ENCODE measurements around the gene EML1. TPM values are rescaled to one million over a fixed set of nuclear protein-coding genes. Genes with fewer than 3 reads are reported as not detected.

The EML1 gene
- total and polyA plus RNA-seq, 2 of the 13 experiments (the other 11 are each of a cell fraction or from before 2014, with no cell fraction given) = 0.59 to 1.7 TPM

GRCh38 chr14:99748529-99748928 lies 44.7 kb upstream of the EML1 start:
- in situ Hi-C loops (cut with HindIII; ENCODE audit: extremely low pct_ligation_motif_present, low pct_unique_long_range_greater_than_20kb) (no loop called here), intact Hi-C loops (cut with micrococcal nuclease; ENCODE audit: unreplicated experiment) (no loop called here)
- ATAC-seq (no peak), DNase-seq (ENCODE audit: low spot score) (no peak), FAIRE-seq (no peak)
- no peaks in the 10 kb centered on the region for H3K79me2 ChIP-seq (ENCODE audit: insufficient read depth, low read length)
- no peak overlapping the region for H3K27ac ChIP-seq (ENCODE audit: extremely low read length, insufficient read depth, low read length)
- no peak overlapping the region for H2AFZ ChIP-seq (ENCODE audit: low read length)
- no peak overlapping the region for H3K4me3 ChIP-seq (replicated peaks in 1 of 3; ENCODE audit: insufficient read depth in 1 of 3, low read depth in 2 of 3, low read length in 3 of 3)
- H3K4me1 ChIP-seq (ENCODE audit: insufficient read depth, low read length) = peaks cover 6% of the 10 kb centered on the region; the same call in 1 of the 2 replicates
- no peaks in the 10 kb centered on the region for H3K36me3 ChIP-seq (replicated peaks in 1 of 2; ENCODE audit: control insufficient read depth in 1 of 2, insufficient read depth in 2 of 2, low read length in 2 of 2)
- no peaks in the 10 kb centered on the region for H3K9me3 ChIP-seq (ENCODE audit: low read length)
- no TSS peak for BruUV-seq (replicated peaks)
- no peak overlapping the region for H3K4me2 ChIP-seq (ENCODE audit: low read depth, low read length)
- H4K20me1 ChIP-seq (ENCODE audit: insufficient read depth, low read length) = no peaks in the 10 kb centered on the region
- no peak overlapping the region for H3K9ac ChIP-seq (ENCODE audit: insufficient read depth, low read depth, low read length)
- WGBS (ENCODE audit: low lambda C conversion rate) = 56% methylated on average over 9 of the region's 9 CpGs
- CTCF ChIA-PET (ENCODE audit: low intra/inter-chr PET ratio, low total read pairs) = no interaction called here
- H3K27me3 ChIP-seq (ENCODE audit: control insufficient read depth in 1 of 2, insufficient read depth in 2 of 2, low read length in 2 of 2) = peaks cover 5 to 58% of the 10 kb centered on the region in 2 experiments; a peak in 4 of 5 replicates
- POLR2A ChIA-PET = no interaction called here
- no peak for TF ChIP-seq ZNF546 (CRISPR knock-in tag; conservative IDR thresholded peaks at IDR 0.05)
- TF ChIP-seq ZNF770 (CRISPR knock-in tag; IDR thresholded peaks at IDR 0.05) = no peak
- TF ChIP-seq KDM5B (CRISPR knock-in tag; IDR thresholded peaks at IDR 0.05; ENCODE audit: borderline replicate concordance) = no peak
- no peak for TF ChIP-seq REXO4 (CRISPR knock-in tag; IDR thresholded peaks at IDR 0.05; ENCODE audit: borderline replicate concordance)
- TF ChIP-seq CBFB (CRISPR knock-in tag; IDR thresholded peaks at IDR 0.05) = no peak
- TF ChIP-seq SNAPC5 (CRISPR knock-in tag; IDR thresholded peaks at IDR 0.05; ENCODE audit: borderline replicate concordance) = no peak
- TF ChIP-seq HMGXB4 (CRISPR knock-in tag; IDR thresholded peaks at IDR 0.05; ENCODE audit: borderline replicate concordance in 1 of 2, low read depth in 1 of 2) = no peak
- TF ChIP-seq TEAD2 (CRISPR knock-in tag; IDR thresholded peaks at IDR 0.05) = no peak
- TF ChIP-seq MTERF4 (CRISPR knock-in tag; IDR thresholded peaks at IDR 0.05) = no peak
- TF ChIP-seq ZNF792 (CRISPR knock-in tag; IDR thresholded peaks at IDR 0.05) = no peak
- no peak for TF ChIP-seq CC2D1A (CRISPR knock-in tag; IDR thresholded peaks at IDR 0.05)
- TF ChIP-seq ZNF30 (CRISPR knock-in tag; IDR thresholded peaks at IDR 0.05) = no peak
- TF ChIP-seq KDM4B (CRISPR knock-in tag; IDR thresholded peaks at IDR 0.05) = no peak
- no peak for TF ChIP-seq KLF16 (CRISPR knock-in tag; IDR thresholded peaks at IDR 0.05)
- TF ChIP-seq U2AF2 (IDR thresholded peaks at IDR 0.05; ENCODE audit: low read depth, low read length) = no peak
- TF ChIP-seq KAT2B (IDR thresholded peaks at IDR 0.05; ENCODE audit: borderline replicate concordance, low read depth, low read length) = no peak
- TF ChIP-seq ZFP91 (CRISPR knock-in tag; IDR thresholded peaks at IDR 0.05; ENCODE audit: borderline replicate concordance) = no peak
- TF ChIP-seq ZNF652 (CRISPR knock-in tag; IDR thresholded peaks at IDR 0.05; ENCODE audit: borderline replicate concordance, low read depth) = no peak
